Lower lobe of right lung (tissue), 2 donors: ENCODE measurements around the gene STX5. TPM values are rescaled to one million over a fixed set of nuclear protein-coding genes. Genes with fewer than 3 reads are reported as not detected.

Source experiments
- ATAC-seq, 2 donors: fragments of 200-7000 bp; cut with Tn5 transposase; one replicate each; pipeline ENCODE4 v1.9.1; 2020 to 2022; ENCODE audit warnings: mild to moderate bottlenecking in 2 of 2, moderate library complexity in 2 of 2
- DNase-seq: peaks from one replicate; pipeline ENCODE4 v3.0.0-alpha.2; 2020
- H3K27ac ChIP-seq: fragments of 200-600 bp; one replicate; pipeline ENCODE4 v1.8.0; 2022
- H3K27me3 ChIP-seq: fragments of 200-600 bp; one replicate; pipeline ENCODE4 v1.8.0; 2022; ENCODE audit warnings: low read depth
- H3K36me3 ChIP-seq: fragments of 200-600 bp; one replicate; pipeline ENCODE4 v1.8.0; 2022; ENCODE audit warnings: mild to moderate bottlenecking
- H3K4me1 ChIP-seq: fragments of 200-600 bp; one replicate; pipeline ENCODE4 v1.8.0; 2022
- H3K4me3 ChIP-seq: fragments of 200-600 bp; one replicate; pipeline ENCODE4 v1.8.0; 2022; ENCODE audit warnings: mild to moderate bottlenecking
- H3K9me3 ChIP-seq: fragments of 200-600 bp; one replicate; pipeline ENCODE4 v1.8.0; 2022
- intact Hi-C: fragments of 100-400 bp; cut with DNase I; formaldehyde crosslinking; loops from one replicate; pipeline ENCODE4 v1.11.0; 2022
- long read RNA-seq: library from polyadenylated mRNA; unstranded; transcript quantifications from one replicate; pipeline ENCODE4 v2.0.0, GENCODE V29; 2021
- total RNA-seq: library from RNA; stranded (reverse); fragmentation: NEBNext Ultra II Directional; extraction: Animal tissue kit (Norgen Biotek cat#: 25700); gene quantifications from one replicate; pipeline ENCODE4 v1.2.1, GENCODE V29; 2021
- TF ChIP-seq, protein P1 (sequence below): fragments of 200-600 bp; IDR thresholded peaks from one replicate; pipeline ENCODE4 v1.8.0; 2022; ENCODE audit warnings: antibody characterized with exemption, mild to moderate bottlenecking
- donor health status: DM: no; HTN: yes; CAD: no; lungs with severe emphysema.

STX5 gene, protein sequence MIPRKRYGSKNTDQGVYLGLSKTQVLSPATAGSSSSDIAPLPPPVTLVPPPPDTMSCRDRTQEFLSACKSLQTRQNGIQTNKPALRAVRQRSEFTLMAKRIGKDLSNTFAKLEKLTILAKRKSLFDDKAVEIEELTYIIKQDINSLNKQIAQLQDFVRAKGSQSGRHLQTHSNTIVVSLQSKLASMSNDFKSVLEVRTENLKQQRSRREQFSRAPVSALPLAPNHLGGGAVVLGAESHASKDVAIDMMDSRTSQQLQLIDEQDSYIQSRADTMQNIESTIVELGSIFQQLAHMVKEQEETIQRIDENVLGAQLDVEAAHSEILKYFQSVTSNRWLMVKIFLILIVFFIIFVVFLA
- total RNA-seq, result 42.0 TPM
- long read RNA-seq, transcript STX5-201 (11 exons, 1,794 nt), result major isoform, 20 of 35 reads
- long read RNA-seq, partial matches to known transcripts, result 8 of 35 reads
- long read RNA-seq, other reads (novel, unspliced or antisense), result 5 of 35 reads

DNA sequence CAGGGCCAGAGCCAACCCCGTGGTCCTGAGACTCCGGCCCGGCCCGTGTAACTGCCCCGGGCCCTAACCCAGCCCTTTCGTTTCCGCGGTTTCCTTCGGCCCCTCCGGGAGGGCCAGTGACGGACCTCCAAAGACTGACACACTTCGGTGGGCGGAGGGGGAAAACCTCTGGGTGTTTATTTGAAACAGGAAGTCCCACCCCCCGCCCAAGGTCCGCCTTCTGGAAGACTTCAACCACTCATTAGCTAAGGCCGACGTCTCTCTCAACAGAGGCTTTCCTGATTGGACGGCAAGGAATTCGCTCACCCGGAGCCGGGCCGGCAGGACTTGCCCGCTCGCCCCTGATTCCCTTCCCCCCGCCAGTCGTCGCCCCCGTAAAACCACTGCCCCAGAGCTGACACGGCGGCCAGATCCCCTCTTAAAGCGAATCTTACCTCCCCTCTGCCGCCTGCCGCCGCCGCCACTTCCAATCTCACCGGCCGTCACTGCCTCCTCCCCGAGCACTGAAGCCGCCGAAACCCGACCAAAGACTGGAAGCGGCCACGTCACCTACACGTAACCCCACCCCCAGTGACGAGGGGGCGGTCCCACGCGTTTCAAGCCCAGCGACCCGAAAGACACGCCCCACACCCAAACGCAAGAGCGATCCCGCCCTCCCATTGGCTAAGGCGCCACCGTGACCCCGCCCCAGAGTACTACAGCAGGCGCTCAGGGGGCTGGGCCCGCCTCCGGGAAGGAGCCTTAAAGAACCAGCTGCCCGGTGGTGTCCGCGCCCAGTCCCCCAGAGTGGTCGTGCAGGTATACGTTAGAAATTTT is at the start of gene STX5:
STX5 (minus strand) TSS at position 532 of the 816 bp plus-strand sequence. CDS start 808 bp downstream, outside the sequence.
- intact Hi-C loops, result no loop called here

DNA sequence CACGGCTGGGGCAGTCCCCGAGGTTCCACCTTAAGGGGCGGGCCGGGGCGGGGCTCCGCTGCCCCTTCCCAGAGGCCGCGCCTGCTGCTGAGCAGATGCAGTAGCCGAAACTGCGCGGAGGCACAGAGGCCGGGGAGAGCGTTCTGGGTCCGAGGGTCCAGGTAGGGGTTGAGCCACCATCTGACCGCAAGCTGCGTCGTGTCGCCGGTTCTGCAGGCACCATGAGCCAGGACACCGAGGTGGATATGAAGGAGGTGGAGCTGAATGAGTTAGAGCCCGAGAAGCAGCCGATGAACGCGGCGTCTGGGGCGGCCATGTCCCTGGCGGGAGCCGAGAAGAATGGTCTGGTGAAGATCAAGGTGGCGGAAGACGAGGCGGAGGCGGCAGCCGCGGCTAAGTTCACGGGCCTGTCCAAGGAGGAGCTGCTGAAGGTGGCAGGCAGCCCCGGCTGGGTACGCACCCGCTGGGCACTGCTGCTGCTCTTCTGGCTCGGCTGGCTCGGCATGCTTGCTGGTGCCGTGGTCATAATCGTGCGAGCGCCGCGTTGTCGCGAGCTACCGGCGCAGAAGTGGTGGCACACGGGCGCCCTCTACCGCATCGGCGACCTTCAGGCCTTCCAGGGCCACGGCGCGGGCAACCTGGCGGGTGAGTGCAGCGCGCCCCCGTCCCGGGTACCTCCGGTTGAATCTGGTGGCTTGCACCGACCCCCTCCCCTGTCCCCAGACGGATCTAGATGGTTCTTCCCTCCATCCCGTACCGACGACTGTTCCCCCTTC is 49.1 kb upstream of the STX5 start, which contains the start of gene SLC3A2:
SLC3A2 (plus strand) TSS at position 94 of the 776 bp plus-strand sequence; CDS start at position 222, 128 bp downstream.
- intact Hi-C loops, result no loop called here
- no peaks in the 10 kb centered on the region for H3K27me3 ChIP-seq
- ATAC-seq (peak; percentile 95 to 96), DNase-seq (peak; percentile 93)
- H3K4me3 ChIP-seq, result peak within 1 kb of the TSS; percentile 93
- no peaks in the 10 kb centered on the region for H3K9me3 ChIP-seq
- peaks cover 60% of the 10 kb centered on the region for H3K4me1 ChIP-seq
- peak within 1 kb of the TSS; percentile 99 for H3K27ac ChIP-seq
- peaks cover 37% of the 10 kb centered on the region for H3K36me3 ChIP-seq
- TF ChIP-seq, protein P1, sequence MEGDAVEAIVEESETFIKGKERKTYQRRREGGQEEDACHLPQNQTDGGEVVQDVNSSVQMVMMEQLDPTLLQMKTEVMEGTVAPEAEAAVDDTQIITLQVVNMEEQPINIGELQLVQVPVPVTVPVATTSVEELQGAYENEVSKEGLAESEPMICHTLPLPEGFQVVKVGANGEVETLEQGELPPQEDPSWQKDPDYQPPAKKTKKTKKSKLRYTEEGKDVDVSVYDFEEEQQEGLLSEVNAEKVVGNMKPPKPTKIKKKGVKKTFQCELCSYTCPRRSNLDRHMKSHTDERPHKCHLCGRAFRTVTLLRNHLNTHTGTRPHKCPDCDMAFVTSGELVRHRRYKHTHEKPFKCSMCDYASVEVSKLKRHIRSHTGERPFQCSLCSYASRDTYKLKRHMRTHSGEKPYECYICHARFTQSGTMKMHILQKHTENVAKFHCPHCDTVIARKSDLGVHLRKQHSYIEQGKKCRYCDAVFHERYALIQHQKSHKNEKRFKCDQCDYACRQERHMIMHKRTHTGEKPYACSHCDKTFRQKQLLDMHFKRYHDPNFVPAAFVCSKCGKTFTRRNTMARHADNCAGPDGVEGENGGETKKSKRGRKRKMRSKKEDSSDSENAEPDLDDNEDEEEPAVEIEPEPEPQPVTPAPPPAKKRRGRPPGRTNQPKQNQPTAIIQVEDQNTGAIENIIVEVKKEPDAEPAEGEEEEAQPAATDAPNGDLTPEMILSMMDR, result peak; percentile 74

More for the DNA sequence above, at the start of gene STX5:
- peak; percentile 99 for DNase-seq
- peak; percentile 99 for ATAC-seq
- Histone ChIP-seq H3K9me3 (no peaks in the 10 kb centered on the region), H3K4me3 (peak within 1 kb of the TSS; percentile 94), H3K27ac (peak within 1 kb of the TSS; percentile 96), H3K36me3 (peaks cover 54% of the 10 kb centered on the region), H3K27me3 (no peaks in the 10 kb centered on the region), H3K4me1 (peaks cover 49% of the 10 kb centered on the region)
- TF ChIP-seq, protein P1, result no peak

DNA sequence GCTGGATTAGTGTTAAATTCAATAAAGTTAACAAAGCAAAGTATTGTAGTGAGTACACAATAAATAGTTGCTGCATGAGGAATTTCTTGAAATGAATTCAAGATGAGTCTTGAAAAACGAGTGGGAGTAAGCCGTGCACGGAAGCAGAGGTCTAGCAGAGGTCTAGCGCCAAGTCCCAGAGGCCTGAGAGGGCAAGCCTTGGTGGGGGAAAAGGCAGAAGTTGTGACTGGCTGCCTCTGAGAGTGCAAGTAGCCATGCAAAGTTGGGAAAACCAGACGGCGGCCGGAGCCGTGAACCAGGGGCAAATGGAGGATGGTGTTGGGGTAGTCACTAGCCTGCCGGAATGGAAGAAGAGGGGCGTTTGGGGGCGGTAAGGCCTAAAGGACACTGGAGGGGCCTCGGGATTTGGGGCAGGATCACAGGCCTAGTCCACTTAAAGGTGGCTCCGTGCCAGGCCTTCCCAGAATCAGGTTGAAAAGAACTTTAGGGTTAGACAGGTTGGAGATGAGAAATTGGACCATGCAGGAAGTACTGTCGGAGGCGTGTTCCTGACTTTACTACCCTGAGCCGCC is 48.5 kb upstream of the STX5 start:
- ATAC-seq (peak; percentile 46 to 57), DNase-seq (peak; percentile 71)
- intact Hi-C loops, result no loop called here
- Histone ChIP-seq H3K4me1 (peaks cover 53% of the 10 kb centered on the region), H3K36me3 (peaks cover 31% of the 10 kb centered on the region), H3K27me3 (no peaks in the 10 kb centered on the region), H3K4me3 (peak overlapping the region; percentile 93), H3K9me3 (no peaks in the 10 kb centered on the region), H3K27ac (peak overlapping the region; percentile 99)
- TF ChIP-seq, protein P1, result no peak

DNA sequence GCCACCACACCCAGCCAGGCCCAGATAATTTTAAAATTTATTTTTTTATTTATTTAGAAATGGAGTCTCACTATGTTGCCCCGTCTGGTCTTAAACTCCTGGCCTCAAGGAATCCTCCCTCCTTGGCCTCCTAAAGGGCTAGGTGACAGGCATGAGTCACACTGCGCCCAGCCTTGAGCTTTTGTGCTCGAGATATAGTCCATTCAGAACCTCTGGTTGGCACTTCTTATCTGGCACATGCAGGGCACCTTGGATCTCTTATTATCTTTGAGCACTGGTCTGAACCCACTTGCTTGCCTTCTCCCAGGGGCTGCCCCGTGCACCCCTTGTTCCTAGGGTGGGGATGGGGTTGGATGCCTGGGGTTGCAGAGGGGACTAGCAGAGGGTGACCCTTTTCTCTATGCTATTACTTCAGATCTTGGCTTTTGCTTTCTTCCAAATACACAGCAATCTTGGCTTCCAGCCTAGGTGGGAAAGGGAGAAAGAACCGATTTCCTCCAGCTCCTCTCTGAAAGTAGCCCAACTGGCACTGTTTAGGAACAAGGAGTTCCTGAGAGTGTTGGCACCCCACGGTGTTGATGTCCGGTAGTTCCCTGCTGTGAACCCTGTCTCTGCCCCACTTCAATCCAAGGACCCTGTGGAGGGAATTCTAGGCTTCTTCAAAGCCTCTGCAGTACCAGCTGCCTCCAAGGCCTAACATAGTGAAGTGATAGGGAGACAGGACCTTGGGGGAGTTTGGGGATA is 47.6 kb upstream of the STX5 start:
- ATAC-seq (no peak), DNase-seq (no peak)
- H3K9me3 ChIP-seq, result no peaks in the 10 kb centered on the region
- H3K27ac ChIP-seq, result peak overlapping the region; percentile 99
- intact Hi-C loops, result no loop called here
- H3K4me3 ChIP-seq, result peak overlapping the region; percentile 93
- H3K36me3 ChIP-seq, result peaks cover 22% of the 10 kb centered on the region
- H3K4me1 ChIP-seq, result peaks cover 44% of the 10 kb centered on the region
- no peaks in the 10 kb centered on the region for H3K27me3 ChIP-seq
- TF ChIP-seq, protein P1, result no peak
